ENCODE data around the gene GALNT15.

- TF ChIP-seq CTCF (IDR thresholded peaks at IDR 0.05) (no peak), ZFX (IDR thresholded peaks at IDR 0.05; ENCODE audit: borderline replicate concordance) (no peak)
These were observed 59.8 kb downstream of the GALNT15 start for GRCh38 chr3:16234281-16234680.

All from 22Rv1 (cell line).